Adrenal gland (tissue), 12 donors: Measurements from ENCODE around the gene TM4SF5. TPM values are rescaled to one million over a fixed set of nuclear protein-coding genes. Genes with fewer than 3 reads are reported as not detected.
A peak's percentile ranks its signal among the peaks of the same experiment; 100 is the strongest.

ENCODE experiments used
- DNase-seq, 7 donors: peaks; one replicate each; pipeline ENCODE4 v3.0.0-alpha.2; 2019 to 2020
- H3K27ac ChIP-seq, 5 donors: fragments of 200-600 bp; sonication (generic) in 4 of 5; 1 replicate in 3 of 5; 2 replicates in 2 of 5; pipeline versions ENCODE4 v1.5.1 to v1.8.0; 2016 to 2020; ENCODE audit warnings: mild to moderate bottlenecking in 1 of 5
- H3K27me3 ChIP-seq: fragments of 200-600 bp; 2 replicates; pipeline ENCODE4 v1.8.0; 2021
- H3K36me3 ChIP-seq, 2 donors: fragments of 200-600 bp; replicated peaks in 1 of 2; 1 replicate in 1 of 2; 2 replicates in 1 of 2; pipeline versions ENCODE4 v1.5.1 to v1.8.0; 2018 to 2022
- H3K4me1 ChIP-seq, 2 donors: fragments of 200-600 bp; replicated peaks in 1 of 2; 1 replicate in 1 of 2; 2 replicates in 1 of 2; pipeline versions ENCODE4 v1.5.1 to v1.8.0; 2018 to 2021
- H3K4me3 ChIP-seq, 4 donors: fragments of 200-600 bp; sonication (generic) in 3 of 4; one replicate each; pipeline ENCODE4 v1.5.1; 2016 to 2018
- H3K9me3 ChIP-seq, 3 donors: fragments of 200-600 bp; sonication (generic) in 1 of 3; replicated peaks in 1 of 3; 1 replicate in 2 of 3; 2 replicates in 1 of 3; pipeline versions ENCODE4 v1.5.1 to v1.8.0; 2016 to 2021
- POLR2A ChIP-seq, 2 donors: fragments of 450-650 bp; IDR thresholded peaks; one replicate each; pipeline ENCODE4 v1.6.1; 2017; ENCODE audit warnings: antibody characterized with exemption in 2 of 2, mild to moderate bottlenecking in 2 of 2, moderate library complexity in 1 of 2
- WGBS, 4 donors: extraction: QIAGEN DNeasy Blood & Tissue Kit in 2 of 4; methylation state at CpG; one replicate each; pipeline versions ENCODE4 v1.1.5 to v1.1.7; 2013 to 2017; 5-methylcytosine and 5-hydroxymethylcytosine counted together
- intact Hi-C, 2 donors: fragments of 100-400 bp; cut with DNase I; formaldehyde crosslinking; loops; one replicate each; pipeline versions ENCODE4 v1.14.1 to v1.15.0; 2022 to 2023
- polyA plus RNA-seq, 3 donors: library from polyadenylated mRNA; stranded (reverse); fragments of 200-250 nt in 2 of 3; fragments of 350-450 nt in 1 of 3; fragmentation: Illumina TruSeq in 1 of 3; extraction: RNeasy Lipid Tissue Mini Kit (QIAGEN cat#74804) in 1 of 3; gene quantifications; one replicate each; pipeline ENCODE4 v1.2.3, GENCODE V29; 2013 to 2014
- total RNA-seq, 9 donors: library from RNA; depleted of rRNA in 4 of 9; stranded (reverse); fragments of >200 nt in 4 of 9; fragments of 120-200 nt in 1 of 9; fragmentation: NEBNext Ultra II Directional in 1 of 9; extraction: Animal tissue kit (Norgen Biotek cat#: 25700) in 1 of 9; gene quantifications; one replicate each; pipeline versions ENCODE4 v1.1.0 to v1.2.4, GENCODE V29; 2013 to 2023
- TF ChIP-seq, protein P1 (sequence below), 6 experiments: fragments of 450-650 bp in 4 of 6; fragments of 200-600 bp in 2 of 6; sonication (generic) in 1 of 6; IDR thresholded peaks; 1 replicate in 5 of 6; 2 replicates in 1 of 6; pipeline versions ENCODE4 v1.5.1 to v1.8.0; 2016 to 2021; ENCODE audit warnings: antibody characterized with exemption in 6 of 6, mild to moderate bottlenecking in 2 of 6, moderate library complexity in 1 of 6
- donor health status: healthy with polysubstance abuse.
- donor health status: Bipolar disorder and iron deficiency.
- donor health status: DM: yes; HTN: yes; CAD: no.
- donor health status: DM: no; HTN: no; CAD: no.
- donor health status: DM: no; HTN: no; CAD: no.
- donor health status: DM: yes; HTN: yes; CAD: no.

Gene TM4SF5
- total and polyA plus RNA-seq, 12 donors: 0.17 to 0.55 (median 0.32) TPM; not detected in 9

- H3K36me3 ChIP-seq: no peaks in the 10 kb centered on the region
- intact Hi-C loops: no loop called here
These were observed 28.5 kb upstream of the TM4SF5 start for GRCh38 chr17:4743216-4743615.

GRCh38 chr17:4743898-4744297 lies 27.8 kb upstream of the TM4SF5 start:
- no peak for TF ChIP-seq POLR2A (IDR thresholded peaks at IDR 0.05)
- TF ChIP-seq, protein P1, sequence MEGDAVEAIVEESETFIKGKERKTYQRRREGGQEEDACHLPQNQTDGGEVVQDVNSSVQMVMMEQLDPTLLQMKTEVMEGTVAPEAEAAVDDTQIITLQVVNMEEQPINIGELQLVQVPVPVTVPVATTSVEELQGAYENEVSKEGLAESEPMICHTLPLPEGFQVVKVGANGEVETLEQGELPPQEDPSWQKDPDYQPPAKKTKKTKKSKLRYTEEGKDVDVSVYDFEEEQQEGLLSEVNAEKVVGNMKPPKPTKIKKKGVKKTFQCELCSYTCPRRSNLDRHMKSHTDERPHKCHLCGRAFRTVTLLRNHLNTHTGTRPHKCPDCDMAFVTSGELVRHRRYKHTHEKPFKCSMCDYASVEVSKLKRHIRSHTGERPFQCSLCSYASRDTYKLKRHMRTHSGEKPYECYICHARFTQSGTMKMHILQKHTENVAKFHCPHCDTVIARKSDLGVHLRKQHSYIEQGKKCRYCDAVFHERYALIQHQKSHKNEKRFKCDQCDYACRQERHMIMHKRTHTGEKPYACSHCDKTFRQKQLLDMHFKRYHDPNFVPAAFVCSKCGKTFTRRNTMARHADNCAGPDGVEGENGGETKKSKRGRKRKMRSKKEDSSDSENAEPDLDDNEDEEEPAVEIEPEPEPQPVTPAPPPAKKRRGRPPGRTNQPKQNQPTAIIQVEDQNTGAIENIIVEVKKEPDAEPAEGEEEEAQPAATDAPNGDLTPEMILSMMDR (IDR thresholded peaks at IDR 0.05): no peak
- 81 to 91% (median 84%) methylated on average over 8 to 9 of the region's 9 CpGs for WGBS, 4 donors
- no peak for DNase-seq
- Histone ChIP-seq H3K27ac (no peak overlapping the region), H3K4me1 (peaks cover 3% of the 10 kb centered on the region in 2 donors), H3K27me3 (peaks cover 6% of the 10 kb centered on the region), H3K9me3 (no peaks in the 10 kb centered on the region), H3K36me3 (no peaks in the 10 kb centered on the region), H3K4me3 (no peak overlapping the region)
- intact Hi-C loops: no loop called here

More at GRCh38 chr17:4743216-4743615, 28.5 kb upstream of the TM4SF5 start:
- Histone ChIP-seq H3K4me3 (no peak overlapping the region), H3K27ac (no peak overlapping the region), H3K4me1 (peaks cover 6 to 9% of the 10 kb centered on the region in 2 donors), H3K27me3 (peaks cover 6% of the 10 kb centered on the region), H3K9me3 (no peaks in the 10 kb centered on the region)
- TF ChIP-seq, protein P1 (IDR thresholded peaks at IDR 0.05): no peak
- TF ChIP-seq POLR2A (IDR thresholded peaks at IDR 0.05): no peak
- DNase-seq: no peak
- WGBS, 4 donors: 88 to 96% (median 93%) methylated on average over 8 of the region's 8 CpGs

DNA sequence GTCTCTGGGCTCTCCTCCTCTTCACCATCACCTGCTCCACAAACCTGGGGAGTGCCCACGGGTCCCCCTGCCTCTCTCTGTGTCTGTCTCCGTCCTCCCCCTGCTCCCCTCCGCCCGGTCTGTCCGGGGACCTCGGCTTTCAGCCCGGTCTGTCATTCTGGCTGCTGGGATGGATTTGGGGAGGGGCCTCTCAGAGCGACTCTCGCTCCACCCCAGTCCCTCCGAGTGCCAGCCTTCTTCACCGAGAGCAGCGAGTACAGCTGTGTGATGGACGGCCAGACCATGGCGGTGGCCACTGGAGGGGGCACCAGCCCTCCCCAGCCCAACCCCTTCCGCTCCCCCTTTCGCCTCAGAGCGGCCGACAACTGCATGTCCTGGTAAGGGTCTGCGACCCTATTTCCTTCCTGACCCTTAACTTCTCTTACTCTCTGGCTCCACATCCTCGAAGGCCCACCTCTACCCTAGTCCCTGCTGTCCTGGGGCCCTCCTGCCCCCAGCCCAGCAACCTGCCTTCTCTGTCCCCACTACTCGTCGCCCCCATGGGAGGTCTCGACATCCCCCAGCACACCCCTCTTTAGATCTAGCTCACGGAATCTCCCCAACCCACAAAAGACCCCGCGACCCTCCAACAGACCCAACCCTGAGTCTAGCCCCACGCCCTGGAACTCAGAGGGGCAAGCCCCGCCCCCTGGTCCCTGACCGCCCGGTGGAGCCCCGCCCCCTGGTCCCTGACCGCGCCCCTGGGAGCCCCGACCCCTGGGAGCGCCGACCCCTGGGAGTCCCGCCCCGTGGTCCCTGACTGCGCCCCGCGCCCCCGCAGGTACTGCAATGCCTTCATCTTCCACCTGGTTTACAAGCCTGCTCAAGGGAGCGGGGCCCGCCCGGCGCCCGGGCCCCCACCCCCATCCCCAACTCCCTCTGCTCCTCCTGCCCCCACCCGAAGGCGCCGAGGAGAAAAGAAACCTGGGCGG lies 26.4 kb upstream of the TM4SF5 start:
- no peaks in the 10 kb centered on the region for H3K36me3 ChIP-seq
- no peak for DNase-seq
- H3K9me3 ChIP-seq: no peaks in the 10 kb centered on the region
- intact Hi-C loops: no loop called here
- WGBS, 4 donors: 18 to 37% (median 22%) methylated on average over 24 to 51 of the region's 51 CpGs
- no peaks in the 10 kb centered on the region for H3K4me1 ChIP-seq
- peaks cover 6% of the 10 kb centered on the region for H3K27me3 ChIP-seq
- no peak for TF ChIP-seq POLR2A (IDR thresholded peaks at IDR 0.05)
- TF ChIP-seq, protein P1 (IDR thresholded peaks at IDR 0.05): no peak
- H3K27ac ChIP-seq: no peak overlapping the region
- no peak overlapping the region for H3K4me3 ChIP-seq

- WGBS, 4 donors: 42 to 61% (median 50%) methylated on average over 5 of the region's 5 CpGs
- Histone ChIP-seq H3K9me3 (no peaks in the 10 kb centered on the region), H3K4me3 (no peak overlapping the region), H3K27ac (peak overlapping the region in 2 of 5 donors; percentile 60 to 75), H3K27me3 (peaks cover 6% of the 10 kb centered on the region), H3K36me3 (no peaks in the 10 kb centered on the region), H3K4me1 (no peaks in the 10 kb centered on the region)
- peak in 4 of 7 donors; percentile 40 to 74 (median 52) for DNase-seq
- intact Hi-C loops: no loop called here
- TF ChIP-seq POLR2A (IDR thresholded peaks at IDR 0.05): no peak
- TF ChIP-seq, protein P1 (IDR thresholded peaks at IDR 0.05): no peak
These were observed 23.8 kb upstream of the TM4SF5 start for GRCh38 chr17:4747847-4748246.
